NCI-H2029 (cell line): ENCODE measurements around the gene SRRM4.

Source experiments
- DNase-seq: peaks from one replicate; lab custom pipeline; 2025; lab: John Stamatoyannopoulos, UW

The SRRM4 gene

GRCh38 chr12:119169150-119169549, 187.8 kb downstream of the SRRM4 start:
- no peak for DNase-seq

GRCh38 chr12:119171291-119171690, 189.9 kb downstream of the SRRM4 start:
- no peak for DNase-seq

GRCh38 chr12:119171691-119172425, 190.5 kb downstream of the SRRM4 start:
- no peak for DNase-seq

GRCh38 chr12:119175081-119175480, 193.7 kb downstream of the SRRM4 start:
- DNase-seq: no peak

GRCh38 chr12:119176267-119177055, 195.1 kb downstream of the SRRM4 start:
- DNase-seq: peak; percentile 56

GRCh38 chr12:119177056-119177325, 195.7 kb downstream of the SRRM4 start:
- no peak for DNase-seq

- no peak for DNase-seq
Measured at GRCh38 chr12:119177724-119178380, 196.5 kb downstream of the SRRM4 start.

GRCh38 chr12:119178544-119179334, 197.4 kb downstream of the SRRM4 start, which contains the start of gene HSPB8:
Gene HSPB8, plus strand, starts transcription at chr12:119178931. Its CDS starts 382 bp downstream, at chr12:119179313.
- DNase-seq: peak; percentile 37

- DNase-seq: no peak
Measured at GRCh38 chr12:119179335-119180021, 198.1 kb downstream of the SRRM4 start.

GRCh38 chr12:119180380-119181040, 199.2 kb downstream of the SRRM4 start:
- no peak for DNase-seq

- no peak for DNase-seq
Measured at GRCh38 chr12:119181202-119181601, 199.9 kb downstream of the SRRM4 start.

GRCh38 chr12:119181944-119182343, 200.6 kb downstream of the SRRM4 start:
- no peak for DNase-seq

- no peak for DNase-seq
Measured at GRCh38 chr12:119182701-119183493, 201.6 kb downstream of the SRRM4 start.

- no peak for DNase-seq
Measured at GRCh38 chr12:119183942-119184695, 202.8 kb downstream of the SRRM4 start.

- DNase-seq: no peak
Measured at GRCh38 chr12:119195256-119195655, 213.9 kb downstream of the SRRM4 start.

GRCh38 chr12:119198440-119198839, 217.1 kb downstream of the SRRM4 start:
- no peak for DNase-seq

GRCh38 chr12:119200601-119201000, 219.3 kb downstream of the SRRM4 start:
- DNase-seq: no peak

GRCh38 chr12:119201789-119202543, 220.6 kb downstream of the SRRM4 start:
- DNase-seq: peak; percentile 91

GRCh38 chr12:119202544-119202943, 221.2 kb downstream of the SRRM4 start:
- DNase-seq: no peak
